A549 (cell line): Measurements from ENCODE around the gene SSBP2.
"Not testable (repeated sequence)": the region's sequence is repeated elsewhere in the genome, so short reads cannot be mapped to it uniquely, and the experiment has no call there.

Experiments used
- BHLHE40 ChIP-seq: IDR thresholded peaks from 2 replicates; pipeline ENCODE4 v1.6.1; 2012; ENCODE audit warnings: low read depth, low read length, inconsistent platforms
- CEBPB ChIP-seq, 2 experiments: fragments of >200 bp in 1 of 2; sonication (Bioruptor Twin) in 1 of 2; formaldehyde crosslinking in 1 of 2; IDR thresholded peaks; 2 replicates each; pipeline ENCODE4 v1.6.1; 2012 to 2016
- CHD4 ChIP-seq: fragments of 200-600 bp; sonication (generic); IDR thresholded peaks from 2 replicates; pipeline ENCODE4 v1.6.1; 2016; ENCODE audit warnings: antibody characterized with exemption, mild to moderate bottlenecking, borderline replicate concordance
- EHMT2 ChIP-seq: fragments of 200-600 bp; sonication (generic); IDR thresholded peaks from 2 replicates; pipeline ENCODE4 v1.6.1; 2016; ENCODE audit warnings: antibody characterized with exemption, low read depth, mild to moderate bottlenecking, moderate library complexity
- ESRRA ChIP-seq: fragments of 150-350 bp; IDR thresholded peaks from 2 replicates; pipeline ENCODE4 v1.6.1; 2014; ENCODE audit warnings: mild to moderate bottlenecking, low read length, borderline replicate concordance
- HOXA7 ChIP-seq: fragments of 250-450 bp; sonication (Bioruptor Pico); IDR thresholded peaks from 2 replicates; pipeline ENCODE4 v1.5.0; 2020; ENCODE audit warnings: mild to moderate bottlenecking, moderate library complexity
- RARB ChIP-seq: fragments of 250-450 bp; sonication (Bioruptor Pico); IDR thresholded peaks from 2 replicates; pipeline ENCODE4 v1.8.0; 2021; ENCODE audit warnings: mild to moderate bottlenecking, moderate library complexity
- SMC3 ChIP-seq: fragments of >200 bp; sonication (Bioruptor Twin); formaldehyde crosslinking; IDR thresholded peaks from 3 replicates; pipeline ENCODE4 v1.6.1; 2018; ENCODE audit warnings: inconsistent platforms
- TF ChIP-seq, protein P1 (sequence below): fragments of >200 bp; sonication (Bioruptor Twin); formaldehyde crosslinking; IDR thresholded peaks from 3 replicates; pipeline ENCODE4 v1.5.1; 2016
- TF ChIP-seq, protein P2 (sequence below): fragments of 250-450 bp; sonication (Bioruptor Pico); IDR thresholded peaks from 2 replicates; pipeline ENCODE4 v1.5.0; 2021; ENCODE audit warnings: mild to moderate bottlenecking, moderate library complexity, borderline replicate concordance

DNA sequence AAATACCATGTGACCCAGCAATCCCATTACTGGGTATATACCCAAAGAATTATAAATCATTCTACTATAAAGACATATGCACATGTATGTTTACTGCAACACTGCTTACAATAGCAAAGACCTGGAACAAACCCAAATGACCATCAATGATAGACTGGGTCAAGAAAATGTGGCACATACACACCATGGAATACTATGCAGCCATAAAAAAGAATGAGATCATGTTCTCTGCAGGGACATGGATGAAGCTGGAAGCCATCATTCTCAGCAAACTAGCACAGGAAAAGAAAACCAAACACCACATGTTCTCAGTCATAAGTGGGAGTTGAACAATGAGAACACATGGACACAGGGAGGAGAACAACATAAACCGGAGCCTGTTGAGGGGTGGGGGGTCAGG, 90.3 kb downstream of the SSBP2 start:
- TF ChIP-seq CHD4; CEBPB (IDR thresholded peaks at IDR 0.05); BHLHE40; ESRRA; SMC3; RARB (CRISPR knock-in tag); EHMT2; HOXA7: not testable (repeated sequence)
- TF ChIP-seq, protein P1, sequence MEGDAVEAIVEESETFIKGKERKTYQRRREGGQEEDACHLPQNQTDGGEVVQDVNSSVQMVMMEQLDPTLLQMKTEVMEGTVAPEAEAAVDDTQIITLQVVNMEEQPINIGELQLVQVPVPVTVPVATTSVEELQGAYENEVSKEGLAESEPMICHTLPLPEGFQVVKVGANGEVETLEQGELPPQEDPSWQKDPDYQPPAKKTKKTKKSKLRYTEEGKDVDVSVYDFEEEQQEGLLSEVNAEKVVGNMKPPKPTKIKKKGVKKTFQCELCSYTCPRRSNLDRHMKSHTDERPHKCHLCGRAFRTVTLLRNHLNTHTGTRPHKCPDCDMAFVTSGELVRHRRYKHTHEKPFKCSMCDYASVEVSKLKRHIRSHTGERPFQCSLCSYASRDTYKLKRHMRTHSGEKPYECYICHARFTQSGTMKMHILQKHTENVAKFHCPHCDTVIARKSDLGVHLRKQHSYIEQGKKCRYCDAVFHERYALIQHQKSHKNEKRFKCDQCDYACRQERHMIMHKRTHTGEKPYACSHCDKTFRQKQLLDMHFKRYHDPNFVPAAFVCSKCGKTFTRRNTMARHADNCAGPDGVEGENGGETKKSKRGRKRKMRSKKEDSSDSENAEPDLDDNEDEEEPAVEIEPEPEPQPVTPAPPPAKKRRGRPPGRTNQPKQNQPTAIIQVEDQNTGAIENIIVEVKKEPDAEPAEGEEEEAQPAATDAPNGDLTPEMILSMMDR: not testable (repeated sequence)
- TF ChIP-seq, protein P2, sequence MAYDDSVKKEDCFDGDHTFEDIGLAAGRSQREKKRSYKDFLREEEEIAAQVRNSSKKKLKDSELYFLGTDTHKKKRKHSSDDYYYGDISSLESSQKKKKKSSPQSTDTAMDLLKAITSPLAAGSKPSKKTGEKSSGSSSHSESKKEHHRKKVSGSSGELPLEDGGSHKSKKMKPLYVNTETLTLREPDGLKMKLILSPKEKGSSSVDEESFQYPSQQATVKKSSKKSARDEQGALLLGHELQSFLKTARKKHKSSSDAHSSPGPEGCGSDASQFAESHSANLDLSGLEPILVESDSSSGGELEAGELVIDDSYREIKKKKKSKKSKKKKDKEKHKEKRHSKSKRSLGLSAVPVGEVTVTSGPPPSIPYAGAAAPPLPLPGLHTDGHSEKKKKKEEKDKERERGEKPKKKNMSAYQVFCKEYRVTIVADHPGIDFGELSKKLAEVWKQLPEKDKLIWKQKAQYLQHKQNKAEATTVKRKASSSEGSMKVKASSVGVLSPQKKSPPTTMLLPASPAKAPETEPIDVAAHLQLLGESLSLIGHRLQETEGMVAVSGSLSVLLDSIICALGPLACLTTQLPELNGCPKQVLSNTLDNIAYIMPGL (CRISPR knock-in tag): not testable (repeated sequence)
